Activated CD4-positive, alpha-beta T cell treated with anti-CD3 and anti-CD28 coated beads, Interleukin-2, amount 10 ng/mL, durations not matched to agents 7 days and 5 days (primary cell): ENCODE data around the gene LZTS2. TPM values are rescaled to one million over a fixed set of nuclear protein-coding genes. Genes with fewer than 3 reads are reported as not detected.

ENCODE experiments used
- microRNA-seq: library from miRNA; unstranded; fragments of <30 nt; microRNA quantifications from one replicate; pipeline ENCODE4 v1.2.0, GENCODE V29; 2021; ENCODE audit warnings: borderline microRNAs expressed, borderline replicate concordance
- total RNA-seq, 2 experiments: library from RNA; stranded (reverse); gene quantifications; one replicate each; pipeline ENCODE4 v1.2.3, GENCODE V29; 2021

LZTS2 gene
- total RNA-seq, 2 experiments from 2014 or later: 17.5 to 18.8 TPM

Small RNA genes lying within 50 kb of the gene (microRNA-seq; reads per million reads assigned to microRNA genes)
- not detected for gene MIR608

Other genes with a start within 250 kb of the LZTS2 start
- gene SLF2, start 86.8 kb upstream of the LZTS2 start, total RNA-seq: 10 to 100 TPM; 39.1 to 41.3 TPM
- gene SEMA4G, start 30.3 kb upstream of the LZTS2 start, total RNA-seq: 1 to 10 TPM; 1.1 to 1.6 TPM
- 10 to 100 TPM; 55.9 to 57.0 TPM for gene MRPL43, start 12.3 kb upstream of the LZTS2 start, total RNA-seq
- 10 to 100 TPM in 1 of 2 experiments, 1 to 10 TPM in 1; 9.9 to 11.6 TPM for gene TWNK, start 12.3 kb upstream of the LZTS2 start, total RNA-seq
- under 1 TPM; 0.65 to 0.74 TPM for gene PDZD7, start 31.3 kb downstream of the LZTS2 start, total RNA-seq
- 10 to 100 TPM; 39.5 to 43.5 TPM for gene SFXN3, start 31.4 kb downstream of the LZTS2 start, total RNA-seq
- under 1 TPM; 0.27 to 0.55 TPM for gene KAZALD1, start 62.2 kb downstream of the LZTS2 start, total RNA-seq
- not detected for gene TLX1, start 131.5 kb downstream of the LZTS2 start, total RNA-seq
- not detected for gene LBX1, start 229.7 kb downstream of the LZTS2 start, total RNA-seq